ENCODE results near the gene PARD6B. TPM values are rescaled to one million over a fixed set of nuclear protein-coding genes. Genes with fewer than 3 reads are reported as not detected.

The PARD6B gene
- total RNA-seq, 1 experiment from 2014 or later: 153 TPM

GRCh38 chr20:50801747-50802125 lies 70.4 kb downstream of the PARD6B start:
- Histone ChIP-seq H3K4me1 (peaks cover 13% of the 10 kb centered on the region; the same call in 1 of the 2 replicates), H3K36me3 (ENCODE audit: control insufficient read depth, insufficient read depth, low read length) (no peaks in the 10 kb centered on the region), H3K4me3 (ENCODE audit: low read depth, low read length) (no peak overlapping the region), H3K27me3 (replicated peaks; ENCODE audit: control insufficient read depth, insufficient read depth, low read length) (no peaks in the 10 kb centered on the region), H3K9me3 (no peaks in the 10 kb centered on the region)
- ChIA-PET POLR2A (no interaction called here), CTCF (no interaction called here)
- H3K4me3 Mint-ChIP-seq (ENCODE audit: unreplicated experiment): no peak overlapping the region
- H3K27me3 Mint-ChIP-seq (ENCODE audit: insufficient read depth, unreplicated experiment): no peaks in the 10 kb centered on the region
- no TSS peak for BruUV-seq (replicated peaks)
- DNase-seq: no peak
- no peaks in the 10 kb centered on the region for H3K36me3 Mint-ChIP-seq (ENCODE audit: insufficient read depth, unreplicated experiment)
- peaks cover 10% of the 10 kb centered on the region for H3K4me1 Mint-ChIP-seq (ENCODE audit: low read depth, unreplicated experiment)
- H3K9me3 Mint-ChIP-seq (ENCODE audit: unreplicated experiment): no peaks in the 10 kb centered on the region
- TF ChIP-seq CTCF (IDR thresholded peaks at IDR 0.05; ENCODE audit: insufficient read depth in 1 of 2, low read depth in 1 of 2, low read length in 1 of 2, severe bottlenecking in 1 of 2, unreplicated experiment in 1 of 2): no peak
- intact Hi-C loops (cut with micrococcal nuclease; ENCODE audit: unreplicated experiment): no loop called here
- H3K27ac Mint-ChIP-seq (ENCODE audit: unreplicated experiment): no peak overlapping the region

GRCh38 chr20:50802289-50802688 lies 70.9 kb downstream of the PARD6B start:
- ChIA-PET POLR2A (no interaction called here), CTCF (no interaction called here)
- no peak for DNase-seq
- Histone ChIP-seq H3K9me3 (no peaks in the 10 kb centered on the region), H3K4me3 (ENCODE audit: low read depth, low read length) (no peak overlapping the region), H3K4me1 (peaks cover 13% of the 10 kb centered on the region; the same call in 1 of the 2 replicates), H3K27me3 (replicated peaks; ENCODE audit: control insufficient read depth, insufficient read depth, low read length) (no peaks in the 10 kb centered on the region), H3K36me3 (ENCODE audit: control insufficient read depth, insufficient read depth, low read length) (no peaks in the 10 kb centered on the region)
- intact Hi-C loops (cut with micrococcal nuclease; ENCODE audit: unreplicated experiment): no loop called here
- H3K27ac Mint-ChIP-seq (ENCODE audit: unreplicated experiment): no peak overlapping the region
- no peak overlapping the region for H3K4me3 Mint-ChIP-seq (ENCODE audit: unreplicated experiment)
- TF ChIP-seq CTCF (IDR thresholded peaks at IDR 0.05; ENCODE audit: insufficient read depth in 1 of 2, low read depth in 1 of 2, low read length in 1 of 2, severe bottlenecking in 1 of 2, unreplicated experiment in 1 of 2): no peak
- H3K36me3 Mint-ChIP-seq (ENCODE audit: insufficient read depth, unreplicated experiment): no peaks in the 10 kb centered on the region
- H3K9me3 Mint-ChIP-seq (ENCODE audit: unreplicated experiment): no peaks in the 10 kb centered on the region
- H3K4me1 Mint-ChIP-seq (ENCODE audit: low read depth, unreplicated experiment): peaks cover 10% of the 10 kb centered on the region
- H3K27me3 Mint-ChIP-seq (ENCODE audit: insufficient read depth, unreplicated experiment): no peaks in the 10 kb centered on the region
- BruUV-seq (replicated peaks): no TSS peak

- no TSS peak for BruUV-seq (replicated peaks)
These were observed 73.3 kb downstream of the PARD6B start for GRCh38 chr20:50804437-50805348.

More at GRCh38 chr20:50804437-50805348, 73.3 kb downstream of the PARD6B start:
- DNase-seq: no peak
- no peak for TF ChIP-seq CTCF (IDR thresholded peaks at IDR 0.05; ENCODE audit: insufficient read depth in 1 of 2, low read depth in 1 of 2, low read length in 1 of 2, severe bottlenecking in 1 of 2, unreplicated experiment in 1 of 2)
- intact Hi-C loops (cut with micrococcal nuclease; ENCODE audit: unreplicated experiment): no loop called here
- no peaks in the 10 kb centered on the region for H3K27me3 Mint-ChIP-seq (ENCODE audit: insufficient read depth, unreplicated experiment)
- no peak overlapping the region for H3K27ac Mint-ChIP-seq (ENCODE audit: unreplicated experiment)
- Histone ChIP-seq H3K4me1 (peaks cover 22% of the 10 kb centered on the region; the same call in 1 of the 2 replicates), H3K36me3 (ENCODE audit: control insufficient read depth, insufficient read depth, low read length) (no peaks in the 10 kb centered on the region), H3K4me3 (ENCODE audit: low read depth, low read length) (no peak overlapping the region), H3K27me3 (replicated peaks; ENCODE audit: control insufficient read depth, insufficient read depth, low read length) (no peaks in the 10 kb centered on the region), H3K9me3 (peaks cover 5% of the 10 kb centered on the region; the same call in 1 of the 2 replicates)
- H3K4me1 Mint-ChIP-seq (ENCODE audit: low read depth, unreplicated experiment): peaks cover 17% of the 10 kb centered on the region
- no peaks in the 10 kb centered on the region for H3K36me3 Mint-ChIP-seq (ENCODE audit: insufficient read depth, unreplicated experiment)
- H3K9me3 Mint-ChIP-seq (ENCODE audit: unreplicated experiment): no peaks in the 10 kb centered on the region
- ChIA-PET POLR2A (interaction anchor here (1.2 kb wide), 1 partner anchor 154 kb away, joined by 3 read pairs; the partner anchor contains the start of genes DPM1 and MOCS3), CTCF (interaction anchor here (0.6 to 1.4 kb wide), 2 partner anchors 10 to 11 kb away, joined by 4 to 7 read pairs; partner anchors contain the start of gene BCAS4)
- H3K4me3 Mint-ChIP-seq (ENCODE audit: unreplicated experiment): no peak overlapping the region
